Astrocyte (in vitro differentiated cells and primary cell): ENCODE data around the gene TIMMDC1. TPM values are rescaled to one million over a fixed set of nuclear protein-coding genes. Genes with fewer than 3 reads are reported as not detected.

Source experiments
- DNase-seq: peaks from one replicate; pipeline ENCODE4 v3.0.0-alpha.2; 2010; ENCODE audit warnings: low read depth
- FAIRE-seq: peaks from 2 replicates; lab custom pipeline; 2011; peaks lifted over from hg19 to GRCh38; lab: Jason Lieb, UNC
- H2AFZ ChIP-seq: 2 replicates; pipeline ENCODE4 v1.6.0; 2012; ENCODE audit warnings: low read depth, low read length, inconsistent platforms
- H3K27ac ChIP-seq: 2 replicates; pipeline ENCODE4 v1.5.1; 2011; ENCODE audit warnings: low read depth, low read length, inconsistent platforms
- H3K27me3 ChIP-seq: 2 replicates; pipeline ENCODE4 v1.6.0; 2011; ENCODE audit warnings: low read length, inconsistent platforms; ENCODE audit not compliant: insufficient read depth
- H3K36me3 ChIP-seq: 2 replicates; pipeline ENCODE4 v1.5.1; 2011; ENCODE audit warnings: low read length, inconsistent platforms; ENCODE audit not compliant: insufficient read depth
- H3K4me1 ChIP-seq: 2 replicates; pipeline ENCODE4 v1.5.1; 2011; ENCODE audit warnings: low read length, inconsistent platforms; ENCODE audit not compliant: insufficient read depth
- H3K4me2 ChIP-seq: 2 replicates; pipeline ENCODE4 v1.6.0; 2012; ENCODE audit warnings: low read length, inconsistent platforms
- H3K4me3 ChIP-seq: 2 replicates; pipeline ENCODE4 v1.5.1; 2011; ENCODE audit warnings: low read depth, mild to moderate bottlenecking, low read length, inconsistent platforms; ENCODE audit not compliant: insufficient read depth
- H3K79me2 ChIP-seq: 2 replicates; pipeline ENCODE4 v1.6.0; 2012; ENCODE audit warnings: mild to moderate bottlenecking, low read length, inconsistent platforms; ENCODE audit not compliant: insufficient read depth
- H3K9ac ChIP-seq: 2 replicates; pipeline ENCODE4 v1.6.0; 2012; ENCODE audit warnings: mild to moderate bottlenecking, low read length, inconsistent platforms
- H3K9me3 ChIP-seq: 2 replicates; pipeline ENCODE4 v1.5.1; 2012; ENCODE audit warnings: low read depth, mild to moderate bottlenecking, low read length, inconsistent platforms; ENCODE audit not compliant: insufficient read depth
- H4K20me1 ChIP-seq: 2 replicates; pipeline ENCODE4 v1.6.0; 2012; ENCODE audit warnings: low read length, inconsistent platforms; ENCODE audit not compliant: insufficient read depth
- H3K27ac Mint-ChIP-seq: one replicate; pipeline ENCODE4 v1.8.0; 2021; ENCODE audit warnings: mild to moderate bottlenecking, mixed read lengths; ENCODE audit not compliant: unreplicated experiment
- H3K27me3 Mint-ChIP-seq: one replicate; pipeline ENCODE4 v1.8.0; 2021; ENCODE audit warnings: low read depth, mixed read lengths; ENCODE audit not compliant: unreplicated experiment
- H3K36me3 Mint-ChIP-seq: one replicate; pipeline ENCODE4 v1.8.0; 2021; ENCODE audit warnings: low read depth, mixed read lengths; ENCODE audit not compliant: unreplicated experiment
- H3K4me1 Mint-ChIP-seq: one replicate; pipeline ENCODE4 v1.8.0; 2021; ENCODE audit warnings: low read depth, mixed read lengths; ENCODE audit not compliant: unreplicated experiment
- H3K4me3 Mint-ChIP-seq: one replicate; pipeline ENCODE4 v1.8.0; 2021; ENCODE audit warnings: mild to moderate bottlenecking, moderate library complexity, mixed read lengths; ENCODE audit not compliant: unreplicated experiment
- H3K9me3 Mint-ChIP-seq: one replicate; pipeline ENCODE4 v1.8.0; 2021; ENCODE audit warnings: mild to moderate bottlenecking, mixed read lengths; ENCODE audit not compliant: unreplicated experiment
- CTCF ChIP-seq: IDR thresholded peaks from 2 replicates; pipeline ENCODE4 v1.5.1; 2011; ENCODE audit warnings: low read depth, mild to moderate bottlenecking, inconsistent platforms, low read length, moderate library complexity; ENCODE audit not compliant: insufficient read depth
- EZH2 ChIP-seq: IDR thresholded peaks from 2 replicates; pipeline ENCODE4 v1.6.1; 2012; ENCODE audit warnings: mild to moderate bottlenecking, low read length, inconsistent platforms; ENCODE audit not compliant: insufficient read depth
- total RNA-seq: library from RNA; stranded (reverse); gene quantifications from 2 replicates; pipeline ENCODE4 v1.2.1, GENCODE V29; 2021

The TIMMDC1 gene
- total RNA-seq, 1 donor from 2014 or later, result 109 TPM

GRCh38 chr3:119538772-119539171 is 40.4 kb downstream of the TIMMDC1 start:
- TF ChIP-seq EZH2, result no peak
- no peak for DNase-seq
- Histone ChIP-seq H3K27ac (no peak overlapping the region), H3K36me3 (no peaks in the 10 kb centered on the region), H3K4me2 (no peak overlapping the region), H3K79me2 (no peaks in the 10 kb centered on the region), H4K20me1 (no peaks in the 10 kb centered on the region), H3K4me3 (no peak overlapping the region), H3K27me3 (no peaks in the 10 kb centered on the region), H3K9me3 (no peaks in the 10 kb centered on the region), H3K4me1 (no peaks in the 10 kb centered on the region), H2AFZ (no peak overlapping the region), H3K9ac (no peak overlapping the region)
- no peaks in the 10 kb centered on the region for H3K36me3 Mint-ChIP-seq
- no peaks in the 10 kb centered on the region for H3K27me3 Mint-ChIP-seq
- H3K9me3 Mint-ChIP-seq, result peaks cover 3% of the 10 kb centered on the region
- no peak overlapping the region for H3K4me3 Mint-ChIP-seq
- no peak overlapping the region for H3K27ac Mint-ChIP-seq
- no peak for FAIRE-seq
- H3K4me1 Mint-ChIP-seq, result no peaks in the 10 kb centered on the region

DNA sequence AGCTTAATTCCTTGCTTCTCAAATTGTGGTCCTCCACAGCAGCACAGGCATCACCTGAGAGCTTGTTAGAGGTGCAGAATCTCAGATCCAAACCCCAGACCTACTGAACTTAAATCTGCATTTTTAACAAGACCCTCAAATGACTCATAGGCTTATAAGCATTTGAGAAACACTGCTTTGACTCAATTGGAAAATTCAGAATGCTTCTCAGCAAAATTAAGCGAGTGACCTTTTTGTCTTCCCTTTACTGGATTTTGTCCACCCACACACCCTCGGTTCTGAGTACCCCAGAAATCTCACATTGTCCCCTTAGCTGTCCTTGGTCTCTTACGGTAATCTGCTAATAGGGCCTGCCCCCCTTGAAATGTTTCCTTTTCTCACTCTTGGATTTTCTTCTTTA is 43.2 kb downstream of the TIMMDC1 start:
- peaks cover 3% of the 10 kb centered on the region for H3K9me3 Mint-ChIP-seq
- FAIRE-seq (no peak), DNase-seq (no peak)
- H3K4me3 Mint-ChIP-seq, result no peak overlapping the region
- Histone ChIP-seq H3K4me3 (no peak overlapping the region), H3K27ac (no peak overlapping the region), H3K36me3 (no peaks in the 10 kb centered on the region), H3K9me3 (no peaks in the 10 kb centered on the region), H4K20me1 (no peaks in the 10 kb centered on the region), H3K27me3 (no peaks in the 10 kb centered on the region), H2AFZ (no peak overlapping the region), H3K79me2 (no peaks in the 10 kb centered on the region), H3K4me1 (no peaks in the 10 kb centered on the region), H3K9ac (no peak overlapping the region), H3K4me2 (no peak overlapping the region)
- H3K4me1 Mint-ChIP-seq, result no peaks in the 10 kb centered on the region
- peaks cover 3% of the 10 kb centered on the region for H3K27me3 Mint-ChIP-seq
- H3K27ac Mint-ChIP-seq, result no peak overlapping the region
- H3K36me3 Mint-ChIP-seq, result no peaks in the 10 kb centered on the region
- TF ChIP-seq CTCF, result no peak
- TF ChIP-seq EZH2, result no peak

DNA sequence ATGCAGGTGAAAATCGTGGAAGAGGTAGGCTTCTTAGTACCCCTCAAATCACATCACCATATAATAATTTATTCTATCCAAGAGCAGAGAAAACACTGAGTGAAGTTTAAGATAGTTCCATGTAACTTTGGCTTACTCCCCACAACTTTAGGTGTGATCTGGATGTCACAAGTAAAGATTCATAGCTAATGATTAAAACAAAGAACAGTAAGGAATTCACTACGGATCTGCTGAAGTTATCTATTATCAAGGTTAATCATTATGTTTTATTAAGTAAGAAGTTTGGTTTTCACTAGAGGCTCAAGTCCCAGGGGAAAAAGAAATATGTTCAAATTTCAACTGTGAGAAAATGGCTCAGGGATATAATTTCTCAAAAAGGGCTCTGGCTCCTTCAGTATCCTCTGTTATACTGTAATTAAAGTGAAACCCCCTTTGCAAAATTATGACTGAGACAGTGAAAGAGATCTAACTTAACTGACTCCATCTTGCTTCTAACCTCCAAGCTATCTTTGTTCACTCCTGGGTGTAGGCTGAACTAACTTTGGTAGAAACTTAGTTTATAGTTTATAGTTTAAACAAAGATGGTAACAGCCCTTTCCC is 43.9 kb downstream of the TIMMDC1 start:
- no peaks in the 10 kb centered on the region for H3K36me3 Mint-ChIP-seq

More for the DNA sequence above, 43.9 kb downstream of the TIMMDC1 start:
- no peaks in the 10 kb centered on the region for H3K9me3 ChIP-seq
- no peak overlapping the region for H3K4me2 ChIP-seq
- no peaks in the 10 kb centered on the region for H3K4me1 Mint-ChIP-seq
- no peak for FAIRE-seq
- H3K79me2 ChIP-seq, result no peaks in the 10 kb centered on the region
- H4K20me1 ChIP-seq, result no peaks in the 10 kb centered on the region
- peaks cover 5% of the 10 kb centered on the region for H3K27me3 Mint-ChIP-seq
- no peak overlapping the region for H3K27ac Mint-ChIP-seq
- no peak overlapping the region for H3K27ac ChIP-seq
- H3K4me1 ChIP-seq, result no peaks in the 10 kb centered on the region
- H2AFZ ChIP-seq, result no peak overlapping the region
- TF ChIP-seq CTCF, result no peak
- no peak for TF ChIP-seq EZH2
- no peak overlapping the region for H3K4me3 ChIP-seq
- H3K9ac ChIP-seq, result no peak overlapping the region
- no peaks in the 10 kb centered on the region for H3K36me3 ChIP-seq
- no peak for DNase-seq
- no peak overlapping the region for H3K4me3 Mint-ChIP-seq
- peaks cover 3% of the 10 kb centered on the region for H3K9me3 Mint-ChIP-seq
- no peaks in the 10 kb centered on the region for H3K27me3 ChIP-seq
